Anterior cingulate cortex (tissue), 58 donors: ENCODE data around the gene UBFD1.
"Not testable (repeated sequence)": the region's sequence is repeated elsewhere in the genome, so short reads cannot be mapped to it uniquely, and the experiment has no call there.

ENCODE experiments used
- DNase-seq, 58 donors: peaks; one replicate each; lab custom pipeline; 2025; lab: John Stamatoyannopoulos, UW

UBFD1 gene

DNA sequence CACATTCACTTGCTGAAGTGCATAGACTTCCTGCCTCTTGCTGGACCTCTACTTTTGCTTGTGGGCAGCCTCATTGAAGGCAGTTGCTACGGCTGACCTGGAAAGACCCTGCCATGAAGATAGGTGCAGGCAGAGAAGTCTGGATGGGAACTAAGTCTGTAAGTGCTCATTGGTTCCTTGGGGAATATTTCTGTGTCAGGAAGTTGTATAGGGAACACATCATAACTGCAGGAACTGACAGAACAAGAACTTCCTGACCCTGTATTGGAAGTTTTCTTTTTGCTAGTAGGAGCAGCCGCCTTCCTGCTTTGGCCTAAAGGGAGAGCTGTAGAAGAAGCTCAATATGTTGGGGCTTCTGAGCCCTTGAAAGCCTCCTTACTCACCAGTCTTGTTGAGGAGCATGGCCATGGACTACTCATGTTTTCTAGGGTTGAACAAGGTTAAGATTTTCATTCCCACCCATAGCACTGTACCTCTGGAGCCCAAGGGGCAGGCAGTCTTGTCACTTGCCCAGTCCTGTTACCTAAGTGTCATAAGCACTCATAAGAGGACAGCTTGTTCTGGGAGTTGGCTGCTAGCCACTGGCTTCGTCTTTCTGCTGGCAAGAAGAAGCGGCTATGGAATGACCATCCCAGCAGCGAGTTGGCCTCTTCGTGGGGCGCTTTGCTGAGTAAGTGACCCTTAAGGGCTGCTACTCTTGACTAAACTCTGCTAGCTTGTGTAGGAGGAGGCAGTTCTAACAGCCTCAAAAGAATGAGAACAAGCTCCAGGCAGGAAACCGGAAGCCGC, 7.2 kb downstream of the UBFD1 start:
- peak in 4 of 58 donors; percentile 3 to 11 (median 8) for DNase-seq

GRCh38 chr16:23566724-23567123, 9.2 kb downstream of the UBFD1 start:
- no peak for DNase-seq

GRCh38 chr16:23567602-23568001, 10.1 kb downstream of the UBFD1 start:
- DNase-seq, result no peak

GRCh38 chr16:23570992-23571632, 13.6 kb downstream of the UBFD1 start:
- DNase-seq, result peak in 6 of 58 donors; percentile 0 to 5 (median 4)

GRCh38 chr16:23571895-23572294, 14.4 kb downstream of the UBFD1 start:
- peak in 1 of 58 donors; percentile 12 for DNase-seq

DNA sequence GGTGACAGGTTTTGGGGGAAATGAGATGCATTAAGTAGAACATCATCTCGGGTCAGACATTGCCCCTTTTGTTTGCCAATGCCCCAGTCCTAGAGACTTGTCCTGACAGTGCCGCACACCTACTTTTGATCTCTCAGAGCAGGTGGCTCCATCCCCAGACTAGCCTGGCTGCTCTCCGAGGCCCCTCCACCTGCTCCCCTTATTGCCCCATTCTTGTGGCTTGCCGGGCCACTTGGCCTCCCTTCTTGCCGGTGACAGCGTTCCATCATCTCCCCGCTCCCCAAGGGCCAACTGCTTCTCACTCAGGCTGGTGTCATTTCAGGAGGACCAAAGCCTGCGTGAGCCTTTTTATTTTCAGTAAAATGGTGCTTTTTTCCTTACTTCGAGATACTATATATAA, 14.9 kb downstream of the UBFD1 start:
- DNase-seq, result no peak

DNA sequence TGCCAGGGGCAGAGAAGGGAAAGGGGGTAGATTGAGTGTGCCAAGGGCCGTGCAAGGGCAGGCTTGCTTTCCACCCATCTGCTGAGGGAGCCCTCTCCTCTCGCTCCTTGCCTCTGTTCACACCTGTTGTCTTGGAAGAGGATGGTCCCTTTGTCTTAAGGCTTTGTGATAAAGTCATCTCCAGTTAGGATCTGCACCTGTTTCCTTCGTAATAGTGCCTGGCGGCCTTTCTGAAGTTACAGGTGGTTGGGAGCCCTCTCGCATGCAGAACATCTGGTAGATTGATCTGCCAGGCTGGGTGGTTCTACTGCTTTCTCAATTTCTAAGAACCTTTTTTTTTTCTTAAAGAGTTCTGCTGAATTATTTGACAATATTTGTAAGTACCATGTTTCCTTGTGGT, 16.3 kb downstream of the UBFD1 start:
- no peak for DNase-seq

- no peak for DNase-seq
Measured at GRCh38 chr16:23575834-23576233, 18.3 kb downstream of the UBFD1 start.

DNA sequence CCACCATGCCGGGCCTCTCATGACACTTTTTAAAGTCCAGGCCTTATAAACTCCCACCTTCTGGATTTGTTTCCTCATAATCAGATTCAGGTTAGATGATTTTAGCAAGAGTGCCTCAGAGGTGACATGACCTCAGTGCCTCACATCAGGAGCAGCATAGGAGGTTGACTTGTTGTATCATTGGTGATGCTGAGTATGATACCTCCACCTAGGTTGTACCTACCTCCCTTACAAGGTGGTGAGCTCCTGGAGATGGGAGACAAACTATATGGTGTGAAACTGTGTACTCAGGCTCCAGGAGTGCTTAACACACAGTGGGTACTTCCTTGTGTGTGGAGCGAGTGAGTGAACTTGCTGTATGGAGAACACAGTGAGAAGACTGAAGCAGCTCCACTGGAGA, 20.0 kb downstream of the UBFD1 start:
- no peak for DNase-seq

GRCh38 chr16:23578101-23578830, 20.7 kb downstream of the UBFD1 start:
- peak in 8 of 58 donors; percentile 1 to 22 (median 10) for DNase-seq

- no peak for DNase-seq
Measured at GRCh38 chr16:23579371-23579770, 21.8 kb downstream of the UBFD1 start.

DNA sequence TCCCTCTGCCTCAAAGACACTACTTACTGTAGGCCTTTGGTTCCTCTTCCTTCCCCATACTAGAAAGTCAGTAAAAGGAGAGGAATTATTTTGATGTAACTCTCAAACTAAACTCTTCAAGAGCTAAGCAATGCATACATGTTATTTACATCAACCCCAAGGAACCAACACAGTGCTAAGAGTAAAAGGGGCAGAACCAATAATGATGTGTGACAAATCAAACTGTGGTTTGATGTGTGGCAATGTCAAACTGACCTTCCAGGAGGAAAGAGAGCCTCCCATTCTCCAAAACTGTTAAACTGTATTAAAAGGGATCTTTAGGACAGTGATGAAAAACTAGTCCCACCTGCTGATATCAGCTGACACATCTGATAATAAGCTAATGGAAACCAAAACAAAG, 22.9 kb downstream of the UBFD1 start:
- no peak for DNase-seq

GRCh38 chr16:23581764-23582163, 24.2 kb downstream of the UBFD1 start:
- no peak for DNase-seq

DNA sequence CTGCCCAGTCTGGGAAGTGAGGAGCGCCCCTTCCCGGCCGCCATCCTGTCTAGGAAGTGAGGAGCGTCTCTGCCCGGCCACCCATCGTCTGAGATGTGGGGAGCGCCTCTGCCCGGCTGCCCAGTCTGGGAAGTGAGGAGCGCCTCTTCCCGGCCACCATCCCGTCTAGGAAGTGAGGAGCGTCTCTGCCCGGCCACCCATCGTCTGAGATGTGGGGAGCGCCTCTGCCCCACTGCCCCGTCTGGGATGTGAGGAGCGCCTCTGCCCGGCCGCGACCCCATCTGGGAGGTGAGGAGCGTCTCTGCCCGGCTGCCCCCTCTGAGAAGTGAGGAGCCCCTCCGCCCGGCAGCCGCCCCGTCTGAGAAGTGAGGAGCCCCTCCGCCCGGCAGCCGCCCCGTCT, 25.7 kb downstream of the UBFD1 start:
- DNase-seq, result not testable (repeated sequence)

GRCh38 chr16:23584186-23585076, 26.9 kb downstream of the UBFD1 start:
- no peak for DNase-seq

DNA sequence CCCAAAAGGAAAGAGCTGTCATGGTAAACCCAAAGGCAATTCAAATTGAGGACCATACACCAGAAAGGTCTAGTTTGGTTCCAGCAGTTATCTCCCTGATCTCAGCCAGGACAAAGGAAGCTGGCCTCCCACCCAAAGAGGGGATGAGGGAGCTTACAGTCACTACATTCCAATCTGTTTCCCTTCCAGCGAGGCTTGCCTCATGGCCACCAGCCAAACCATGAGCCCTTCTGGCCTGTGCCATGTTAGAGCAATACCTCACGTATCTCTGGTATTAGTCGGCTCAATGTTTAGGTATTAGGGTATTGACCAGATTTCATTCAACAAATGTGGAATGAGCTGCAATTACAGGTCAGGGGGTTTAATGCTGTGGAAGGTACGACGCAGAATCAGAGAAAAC, 30.2 kb downstream of the UBFD1 start:
- no peak for DNase-seq

DNA sequence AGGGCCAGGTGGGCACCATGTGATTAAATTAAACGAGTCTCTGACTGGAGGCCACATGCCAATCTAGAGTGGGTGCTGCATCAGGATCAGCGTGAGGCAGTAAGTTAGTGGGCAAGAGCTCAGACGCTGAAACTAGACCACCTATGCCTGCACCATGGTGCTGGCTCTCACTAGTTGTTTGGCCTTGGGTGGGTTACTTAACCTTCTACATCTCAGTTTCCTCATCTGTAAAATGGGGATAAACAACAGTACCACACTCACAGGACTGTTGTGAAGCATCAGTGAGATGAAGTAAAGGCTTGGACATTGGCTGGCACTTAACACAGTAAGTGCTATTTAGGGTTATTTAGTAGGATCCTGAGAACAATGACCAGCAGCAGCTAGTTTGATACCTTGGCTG, 32.7 kb downstream of the UBFD1 start:
- DNase-seq, result no peak

DNA sequence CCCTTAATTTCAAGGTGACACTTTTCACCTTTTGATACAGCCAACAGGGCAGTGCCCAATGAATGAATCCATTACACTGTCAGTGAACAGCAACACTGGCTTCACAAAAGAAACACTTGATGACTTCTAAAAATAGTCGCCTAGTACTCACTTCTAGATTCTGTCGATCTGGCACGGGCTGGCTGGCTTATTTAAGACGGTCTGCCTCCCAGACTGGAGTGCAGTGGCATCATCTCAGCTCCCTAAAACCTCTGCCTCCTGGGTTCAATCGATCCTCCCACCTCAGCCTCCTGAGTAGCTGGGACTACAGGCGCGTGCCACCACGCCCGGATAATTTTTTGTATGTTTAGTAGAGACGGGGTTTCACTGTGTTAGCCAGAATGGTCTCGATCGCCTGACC, 36.7 kb downstream of the UBFD1 start:
- DNase-seq, result no peak

- DNase-seq, result peak in 2 of 58 donors; percentile 35 to 38
Measured at GRCh38 chr16:23595246-23595950, 37.9 kb downstream of the UBFD1 start.
